Glutamatergic neuron (in vitro differentiated cells): Measurements from ENCODE around the gene GSK3A. TPM values are rescaled to one million over a fixed set of nuclear protein-coding genes. Genes with fewer than 3 reads are reported as not detected.

ENCODE experiments used
- DNase-seq: peaks from one replicate; pipeline ENCODE4 v3.0.0; 2022
- H3K27ac Mint-ChIP-seq: one replicate; pipeline ENCODE4 v1.8.0; 2020; ENCODE audit warnings: mild to moderate bottlenecking, mixed read lengths, inconsistent platforms; ENCODE audit not compliant: unreplicated experiment
- H3K27me3 Mint-ChIP-seq: one replicate; pipeline ENCODE4 v1.8.0; 2020; ENCODE audit warnings: mild to moderate bottlenecking, moderate library complexity, mixed read lengths, inconsistent platforms; ENCODE audit not compliant: unreplicated experiment
- H3K36me3 Mint-ChIP-seq: one replicate; pipeline ENCODE4 v1.8.0; 2020; ENCODE audit warnings: mild to moderate bottlenecking, mixed read lengths, inconsistent platforms; ENCODE audit not compliant: unreplicated experiment
- H3K4me1 Mint-ChIP-seq: one replicate; pipeline ENCODE4 v1.8.0; 2020; ENCODE audit warnings: mild to moderate bottlenecking, low read depth, mixed read lengths, inconsistent platforms; ENCODE audit not compliant: unreplicated experiment
- H3K4me3 Mint-ChIP-seq: one replicate; pipeline ENCODE4 v1.8.0; 2020; ENCODE audit warnings: mild to moderate bottlenecking, mixed read lengths, inconsistent platforms; ENCODE audit not compliant: unreplicated experiment
- H3K9me3 Mint-ChIP-seq: one replicate; pipeline ENCODE4 v1.8.0; 2020; ENCODE audit warnings: mild to moderate bottlenecking, moderate library complexity, mixed read lengths, inconsistent platforms; ENCODE audit not compliant: unreplicated experiment
- total RNA-seq: library from RNA; stranded (reverse); fragmentation: NEBNext Ultra II Directional; extraction: Animal tissue kit (Norgen Biotek cat#: 25700); gene quantifications from one replicate; pipeline ENCODE4 v1.2.1, GENCODE V29; 2021; ENCODE audit not compliant: unreplicated experiment
- TF ChIP-seq, protein P1 (sequence below): fragments of 200-600 bp; sonication (generic); IDR thresholded peaks from one replicate; pipeline ENCODE4 v1.5.0; 2021; ENCODE audit not compliant: partially characterized antibody, unreplicated experiment

Gene GSK3A
- total RNA-seq, 1 donor from 2014 or later = 83.2 TPM

- no peak for DNase-seq
- Mint-ChIP-seq H3K27ac (no peak overlapping the region), H3K9me3 (peaks cover 4% of the 10 kb centered on the region), H3K27me3 (peaks cover 2% of the 10 kb centered on the region), H3K4me1 (no peaks in the 10 kb centered on the region), H3K36me3 (peaks cover 12% of the 10 kb centered on the region), H3K4me3 (no peak overlapping the region)
- TF ChIP-seq, protein P1, sequence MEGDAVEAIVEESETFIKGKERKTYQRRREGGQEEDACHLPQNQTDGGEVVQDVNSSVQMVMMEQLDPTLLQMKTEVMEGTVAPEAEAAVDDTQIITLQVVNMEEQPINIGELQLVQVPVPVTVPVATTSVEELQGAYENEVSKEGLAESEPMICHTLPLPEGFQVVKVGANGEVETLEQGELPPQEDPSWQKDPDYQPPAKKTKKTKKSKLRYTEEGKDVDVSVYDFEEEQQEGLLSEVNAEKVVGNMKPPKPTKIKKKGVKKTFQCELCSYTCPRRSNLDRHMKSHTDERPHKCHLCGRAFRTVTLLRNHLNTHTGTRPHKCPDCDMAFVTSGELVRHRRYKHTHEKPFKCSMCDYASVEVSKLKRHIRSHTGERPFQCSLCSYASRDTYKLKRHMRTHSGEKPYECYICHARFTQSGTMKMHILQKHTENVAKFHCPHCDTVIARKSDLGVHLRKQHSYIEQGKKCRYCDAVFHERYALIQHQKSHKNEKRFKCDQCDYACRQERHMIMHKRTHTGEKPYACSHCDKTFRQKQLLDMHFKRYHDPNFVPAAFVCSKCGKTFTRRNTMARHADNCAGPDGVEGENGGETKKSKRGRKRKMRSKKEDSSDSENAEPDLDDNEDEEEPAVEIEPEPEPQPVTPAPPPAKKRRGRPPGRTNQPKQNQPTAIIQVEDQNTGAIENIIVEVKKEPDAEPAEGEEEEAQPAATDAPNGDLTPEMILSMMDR = no peak
Observed at GRCh38 chr19:42207767-42208271, 34.6 kb downstream of the GSK3A start.

- no peak for DNase-seq
- TF ChIP-seq, protein P1 = no peak
- Mint-ChIP-seq H3K9me3 (peaks cover 4% of the 10 kb centered on the region), H3K4me3 (no peak overlapping the region), H3K27ac (no peak overlapping the region), H3K36me3 (peaks cover 12% of the 10 kb centered on the region), H3K4me1 (no peaks in the 10 kb centered on the region), H3K27me3 (peaks cover 5% of the 10 kb centered on the region)
Observed at GRCh38 chr19:42206871-42207755, 35.3 kb downstream of the GSK3A start.

GRCh38 chr19:42204664-42205063, 37.7 kb downstream of the GSK3A start:
- Mint-ChIP-seq H3K27me3 (peaks cover 7% of the 10 kb centered on the region), H3K4me3 (no peak overlapping the region), H3K36me3 (peaks cover 12% of the 10 kb centered on the region), H3K27ac (no peak overlapping the region), H3K9me3 (peaks cover 6% of the 10 kb centered on the region), H3K4me1 (no peaks in the 10 kb centered on the region)
- DNase-seq = no peak
- TF ChIP-seq, protein P1 = no peak

GRCh38 chr19:42203700-42204099, 38.7 kb downstream of the GSK3A start:
- Mint-ChIP-seq H3K27ac (no peak overlapping the region), H3K9me3 (peaks cover 4% of the 10 kb centered on the region), H3K4me1 (no peaks in the 10 kb centered on the region), H3K36me3 (peaks cover 12% of the 10 kb centered on the region), H3K4me3 (no peak overlapping the region), H3K27me3 (peaks cover 7% of the 10 kb centered on the region)
- TF ChIP-seq, protein P1 = no peak
- no peak for DNase-seq

DNA sequence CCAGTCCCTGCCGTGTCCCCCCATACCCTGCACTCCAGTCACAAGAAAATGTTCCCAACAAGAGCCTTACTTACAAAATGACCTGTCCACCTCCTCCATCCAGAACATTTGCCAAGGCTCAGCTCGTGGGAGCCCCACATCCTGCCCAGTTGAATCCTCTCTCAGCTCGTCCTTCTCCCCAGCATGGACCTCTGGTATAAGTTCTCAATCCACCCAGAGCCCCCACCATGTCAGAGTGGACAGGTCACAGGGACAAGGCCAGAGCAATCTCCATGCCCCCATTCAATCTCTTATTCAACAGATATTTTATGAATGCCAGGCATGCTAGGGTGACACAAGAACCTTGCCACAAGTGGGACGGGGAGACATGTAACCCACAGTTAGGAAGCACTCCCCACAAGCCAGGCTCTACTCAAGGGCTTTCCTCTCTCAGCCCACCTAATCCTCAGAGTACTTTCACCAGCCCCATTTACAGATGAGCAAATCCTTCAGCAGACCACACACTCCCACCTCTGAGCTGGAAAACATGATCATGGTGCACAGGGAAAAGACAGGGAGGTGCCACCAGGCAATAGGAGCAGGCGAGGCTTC, 40.0 kb downstream of the GSK3A start:
- no peaks in the 10 kb centered on the region for H3K4me1 Mint-ChIP-seq
- H3K9me3 Mint-ChIP-seq = peaks cover 7% of the 10 kb centered on the region

More for the DNA sequence above, 40.0 kb downstream of the GSK3A start:
- Mint-ChIP-seq H3K36me3 (peaks cover 8% of the 10 kb centered on the region), H3K4me3 (no peak overlapping the region), H3K27ac (no peak overlapping the region), H3K27me3 (peaks cover 5% of the 10 kb centered on the region)
- no peak for DNase-seq
- TF ChIP-seq, protein P1 = no peak
